H7 (cell line): ENCODE results near the gene RASD1. TPM values are rescaled to one million over a fixed set of nuclear protein-coding genes. Genes with fewer than 3 reads are reported as not detected.

Experiments used
- DNase-seq: peaks from one replicate; pipeline ENCODE4 v3.0.0; 2012
- H3K27me3 ChIP-seq: 2 replicates; pipeline ENCODE4 v1.6.0; 2011; ENCODE audit warnings: mild to moderate bottlenecking, low read length; ENCODE audit not compliant: control insufficient read depth, insufficient read depth
- H3K36me3 ChIP-seq: replicated peaks from 2 replicates; pipeline ENCODE4 v1.5.1; 2011; ENCODE audit warnings: low read length; ENCODE audit not compliant: control insufficient read depth, insufficient read depth
- H3K4me3 ChIP-seq: 2 replicates; pipeline ENCODE4 v1.5.1; 2011; ENCODE audit warnings: low read depth, mild to moderate bottlenecking, control low read depth, low read length, moderate library complexity; ENCODE audit not compliant: insufficient read depth
- total RNA-seq: library from RNA; depleted of rRNA; stranded (reverse); fragments of >200 nt; shearing (Covaris generic); gene quantifications from 2 replicates; pipeline ENCODE4 v1.2.3, GENCODE V29; 2014; rRNA removed

RASD1 gene
- total RNA-seq, 1 experiment from 2014 or later = 5.6 TPM

GRCh38 chr17:17445925-17446665 lies 50.1 kb downstream of the RASD1 start:
- no peak overlapping the region for H3K4me3 ChIP-seq
- no peaks in the 10 kb centered on the region for H3K36me3 ChIP-seq
- H3K27me3 ChIP-seq = no peaks in the 10 kb centered on the region
- no peak for DNase-seq

GRCh38 chr17:17445296-17445924 lies 50.8 kb downstream of the RASD1 start:
- DNase-seq = peak; percentile 43
- Histone ChIP-seq H3K4me3 (no peak overlapping the region), H3K27me3 (no peaks in the 10 kb centered on the region), H3K36me3 (no peaks in the 10 kb centered on the region)

Other genes starting within 250 kb of the RASD1 start
- gene COPS3, start 215.1 kb downstream of the RASD1 start, total RNA-seq = 106 and 125 TPM in 2 replicates
- gene NT5M, start 193.0 kb downstream of the RASD1 start, total RNA-seq = 14.5 and 41.2 TPM in 2 replicates
- 28.9 and 31.3 TPM in 2 replicates for gene MED9, start 19.4 kb downstream of the RASD1 start, total RNA-seq
- gene PEMT, start 95.3 kb upstream of the RASD1 start, total RNA-seq = 99.1 and 126 TPM in 2 replicates
- 11.3 and 13.7 TPM in 2 replicates for gene RAI1, start 185.1 kb upstream of the RASD1 start, total RNA-seq